CD4-positive, alpha-beta T cell treated with Interleukin-2 at 100 ng/mL for 4 hours (primary cell): ENCODE data around the gene PLCD3.

ENCODE experiments used
- DNase-seq: peaks from one replicate; pipeline ENCODE4 v3.0.0-alpha.2; 2020; ENCODE audit warnings: low spot score

PLCD3 gene

GRCh38 chr17:45067637-45068036 lies 64.7 kb downstream of the PLCD3 start:
- DNase-seq = no peak

- DNase-seq = no peak
Observed at GRCh38 chr17:45063198-45063597, 69.1 kb downstream of the PLCD3 start.

GRCh38 chr17:45061606-45062205 lies 70.6 kb downstream of the PLCD3 start:
- no peak for DNase-seq

GRCh38 chr17:45060797-45061605 lies 71.3 kb downstream of the PLCD3 start, which contains the start of gene NMT1:
Gene NMT1, plus strand, starts transcription at chr17:45061317. Its CDS starts 13 bp downstream, at chr17:45061330.
- DNase-seq = peak; percentile 99

DNA sequence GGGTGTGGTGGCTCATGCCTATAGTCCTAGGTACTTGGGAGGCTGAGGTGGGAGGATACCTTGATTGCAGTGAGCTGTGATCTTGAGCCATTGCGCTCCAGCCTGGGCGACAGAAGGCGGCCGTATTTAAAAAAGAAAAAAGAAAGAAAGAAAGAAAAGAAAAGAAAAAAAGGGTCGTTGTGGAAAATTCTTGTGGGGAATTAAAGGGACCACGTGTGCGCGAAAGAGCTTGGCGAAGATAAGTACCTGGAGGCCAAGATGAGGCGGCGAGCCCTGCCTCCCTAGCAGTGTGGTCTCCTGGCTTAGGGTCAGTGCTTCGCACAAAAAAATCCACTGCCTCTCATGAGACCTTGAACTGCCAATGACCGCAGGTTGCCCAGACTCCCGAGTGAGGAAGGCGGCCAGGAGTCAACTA lies 71.9 kb downstream of the PLCD3 start:
- no peak for DNase-seq
